ENCODE results near the gene DCAF6.
"Not testable (repeated sequence)": the region's sequence is repeated elsewhere in the genome, so short reads cannot be mapped to it uniquely, and the experiment has no call there.

The DCAF6 gene

DNA sequence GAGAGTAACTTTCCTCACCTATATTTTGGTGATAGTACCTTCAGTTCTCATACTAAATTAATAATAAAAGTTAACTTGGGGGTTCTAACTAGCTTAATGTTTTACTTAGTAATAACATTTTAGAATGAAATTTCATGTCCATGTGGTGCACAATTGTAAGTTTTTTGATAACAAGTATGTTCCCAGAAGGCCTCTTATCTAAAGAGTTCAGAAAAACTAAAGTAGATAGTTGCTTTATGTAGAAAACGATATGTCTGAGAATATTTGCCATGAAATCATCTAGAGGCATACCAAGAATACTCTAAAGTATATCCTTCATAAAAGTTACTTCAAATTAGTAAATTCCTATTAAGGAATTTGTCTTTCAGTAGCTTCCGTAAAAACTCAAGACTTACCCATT is 12.4 kb upstream of the DCAF6 start:
- DNase-seq, result no peak

DNA sequence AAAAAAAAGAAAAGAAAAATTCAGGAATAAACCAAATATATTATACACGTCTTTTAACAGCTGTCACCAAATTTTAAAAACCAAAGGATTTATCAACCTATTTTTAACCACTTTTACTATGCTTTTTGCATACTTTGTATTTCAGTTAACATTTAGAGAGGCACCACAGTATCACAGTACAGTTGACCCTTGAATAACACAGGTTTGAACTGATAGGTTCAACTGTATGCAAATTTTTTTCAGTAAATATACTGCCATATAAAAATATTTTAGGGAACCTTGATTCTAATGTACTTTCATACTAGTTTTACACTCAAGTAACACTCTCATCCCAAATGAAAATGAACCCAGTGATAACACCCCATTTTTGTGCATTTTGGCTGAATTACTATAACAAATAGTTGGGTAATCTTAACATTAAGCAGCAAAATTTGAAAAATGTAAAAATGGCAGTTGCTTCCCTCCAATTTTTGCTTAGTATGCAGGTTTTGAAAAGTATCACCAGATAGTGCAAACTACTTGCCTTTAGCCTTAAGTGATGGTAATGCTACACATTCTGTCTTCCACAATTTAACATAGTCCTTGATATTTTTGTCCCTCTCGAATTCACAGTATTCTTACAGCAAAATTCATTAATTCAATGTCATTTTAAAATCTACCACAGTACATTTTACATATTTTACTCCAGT is 11.8 kb upstream of the DCAF6 start:
- DNase-seq, result no peak

DNA sequence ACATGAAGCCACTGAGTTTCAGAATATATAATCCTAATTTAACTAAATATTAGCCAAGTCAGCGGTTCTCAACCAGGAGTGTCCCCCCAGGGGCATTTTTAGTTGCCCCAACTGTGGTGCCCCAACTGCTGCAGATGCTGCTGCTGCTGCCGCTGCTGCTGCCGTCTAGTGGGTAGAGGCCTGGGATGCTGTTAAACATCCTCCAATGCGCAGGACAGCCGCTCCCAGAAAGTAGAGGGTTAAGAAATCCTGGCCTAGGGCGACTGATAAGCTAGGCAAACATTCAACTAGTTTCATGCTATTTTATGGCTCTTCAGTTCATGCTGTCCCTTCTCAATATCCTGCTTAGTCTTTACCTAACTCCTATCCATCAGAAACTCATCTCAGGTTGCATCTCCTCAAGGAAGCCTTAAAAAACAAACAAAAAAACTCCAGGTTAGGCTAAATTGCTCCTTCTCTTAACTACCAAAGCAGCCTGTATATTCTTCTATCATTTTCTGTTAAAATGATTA is 9.9 kb upstream of the DCAF6 start:
- no peak for DNase-seq

DNA sequence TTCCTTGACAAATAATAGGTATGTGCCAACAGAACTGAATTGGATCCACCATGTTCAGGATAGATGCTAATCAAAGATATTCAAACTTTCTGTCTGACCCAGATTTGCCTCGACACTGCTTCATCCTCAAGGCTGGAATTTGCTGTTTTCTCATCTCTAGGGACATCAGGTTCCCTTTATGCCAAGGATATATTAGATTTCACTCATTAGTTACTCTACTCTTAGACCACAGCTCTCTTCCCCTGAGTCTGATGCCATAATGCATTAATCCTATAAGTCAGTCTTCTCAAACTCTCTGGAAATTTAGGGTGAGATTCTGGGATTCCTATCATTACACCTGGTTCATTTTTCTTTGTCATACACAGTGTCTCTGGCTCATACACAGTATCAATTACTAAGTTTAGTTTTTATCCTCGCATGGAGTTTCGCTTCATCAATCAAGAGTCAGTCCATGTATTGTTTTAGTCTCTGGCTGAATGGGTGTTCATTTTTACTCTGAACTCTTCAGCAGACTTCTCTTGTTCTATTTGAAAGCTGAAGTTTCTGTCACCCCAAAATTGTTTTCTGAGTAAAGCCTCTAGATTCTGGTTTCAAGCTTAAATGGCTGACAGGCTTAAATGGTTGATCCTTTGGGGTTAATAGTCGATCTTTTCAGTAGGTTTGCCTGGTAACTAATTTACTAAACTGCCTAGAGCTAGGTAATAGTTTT is 9.3 kb upstream of the DCAF6 start:
- DNase-seq, result no peak

DNA sequence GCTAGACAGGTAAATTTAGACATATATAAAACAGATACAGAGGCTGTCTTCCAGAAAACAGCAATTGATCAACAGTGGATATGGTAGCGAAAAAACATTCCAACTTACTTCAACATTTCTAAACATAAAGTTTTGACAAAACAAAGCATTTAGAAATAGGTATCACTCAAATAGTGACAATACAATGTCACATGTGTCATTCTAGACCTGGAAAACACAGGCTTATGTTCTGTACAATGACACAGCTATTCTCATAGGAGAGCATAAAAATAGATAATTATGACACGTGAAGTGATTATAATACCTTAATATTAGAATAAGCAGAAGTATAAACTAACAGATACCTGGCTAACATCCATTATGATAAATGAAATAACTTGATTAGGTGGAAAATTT is 8.0 kb upstream of the DCAF6 start:
- DNase-seq, result no peak

DNA sequence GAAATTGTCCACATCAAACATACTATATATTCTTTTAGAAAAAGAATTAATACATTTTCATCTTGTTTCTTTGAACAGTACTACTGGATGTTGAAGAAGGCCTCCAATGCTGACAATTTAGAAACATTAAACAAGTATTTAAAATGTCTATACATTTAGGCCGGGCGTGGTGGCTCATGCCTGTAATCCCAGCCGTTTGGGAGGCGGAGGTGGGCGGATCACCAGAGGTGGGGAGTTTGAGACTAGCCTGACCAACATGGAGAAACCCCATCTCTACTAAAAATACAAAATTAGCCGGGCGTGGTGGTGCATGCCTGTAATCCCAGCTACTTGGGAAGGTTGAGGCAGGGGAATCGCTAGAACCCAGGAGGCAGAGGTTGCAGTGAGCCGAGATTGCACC is 7.6 kb upstream of the DCAF6 start:
- not testable (repeated sequence) for DNase-seq

DNA sequence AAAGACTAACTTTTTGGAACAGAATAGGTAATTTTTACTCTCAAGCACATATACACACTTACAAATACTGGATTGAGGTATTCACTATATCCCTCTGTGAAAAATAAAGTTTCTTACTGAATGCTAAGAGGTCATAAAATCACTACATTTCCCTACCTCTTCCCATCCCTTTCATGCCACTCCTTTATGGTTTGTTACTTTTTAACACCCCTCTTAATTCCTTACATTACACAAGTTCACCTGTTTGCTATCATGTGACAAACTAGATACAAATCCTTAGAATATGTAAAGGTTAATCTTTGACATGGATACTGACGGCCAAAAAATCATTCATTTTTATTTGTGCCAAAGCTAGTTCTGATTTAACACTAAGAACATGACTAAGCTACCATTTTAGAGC is 6.8 kb upstream of the DCAF6 start:
- DNase-seq, result no peak

DNA sequence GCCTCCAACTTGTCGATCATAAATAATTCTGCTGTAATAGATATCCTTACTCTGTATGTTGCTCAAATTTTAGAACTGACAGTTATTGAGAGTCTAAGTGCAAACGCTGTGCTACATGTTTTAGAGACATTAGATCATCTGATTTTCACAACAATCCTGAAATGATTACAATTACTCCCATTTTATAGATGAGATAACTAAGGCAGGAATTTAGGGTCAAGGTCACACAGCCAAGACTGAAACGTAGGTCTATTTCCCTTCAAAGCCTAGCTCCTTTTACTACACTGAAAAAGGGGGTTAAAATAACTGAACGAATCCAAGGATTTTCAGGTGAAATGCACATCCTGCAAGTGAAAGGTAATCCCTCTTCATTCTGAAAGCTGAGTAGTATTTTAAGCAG is 2.7 kb upstream of the DCAF6 start:
- DNase-seq, result no peak

DNA sequence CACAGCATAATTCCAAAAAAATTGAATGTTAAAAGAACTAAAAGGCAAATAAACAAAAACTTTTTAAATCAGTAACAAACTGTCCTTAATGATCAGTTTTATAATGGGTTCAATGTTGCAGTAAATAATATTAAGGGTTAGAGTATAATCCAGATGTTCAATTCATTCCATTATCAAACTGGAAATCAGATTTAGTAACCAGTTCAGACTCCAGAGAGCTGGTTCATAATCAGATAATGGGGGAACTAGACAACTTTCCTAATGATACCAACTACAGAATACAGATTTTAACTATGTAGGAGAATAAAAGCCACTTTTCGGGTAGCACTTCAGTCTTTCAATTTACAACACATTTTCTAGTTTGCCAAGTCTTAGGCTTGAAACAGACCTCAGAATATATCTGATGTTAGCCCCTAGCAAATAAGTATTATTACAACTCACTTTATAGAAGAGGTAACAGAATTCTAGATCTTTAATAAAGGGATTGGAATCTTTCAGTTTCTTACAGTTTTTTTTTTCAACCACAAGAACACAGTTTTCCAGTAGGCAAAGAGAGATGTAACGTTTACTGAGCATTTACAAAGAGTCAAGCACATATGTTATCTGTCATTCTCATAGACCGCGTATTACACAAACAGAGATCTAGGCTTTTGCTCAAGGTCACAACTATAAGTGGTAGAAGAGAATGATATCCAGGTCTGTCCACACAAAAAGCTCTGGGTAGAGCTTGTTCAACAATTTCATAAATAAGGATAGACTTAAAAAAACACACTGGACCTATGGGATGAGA is 1.9 kb upstream of the DCAF6 start:
- no peak for DNase-seq

DNA sequence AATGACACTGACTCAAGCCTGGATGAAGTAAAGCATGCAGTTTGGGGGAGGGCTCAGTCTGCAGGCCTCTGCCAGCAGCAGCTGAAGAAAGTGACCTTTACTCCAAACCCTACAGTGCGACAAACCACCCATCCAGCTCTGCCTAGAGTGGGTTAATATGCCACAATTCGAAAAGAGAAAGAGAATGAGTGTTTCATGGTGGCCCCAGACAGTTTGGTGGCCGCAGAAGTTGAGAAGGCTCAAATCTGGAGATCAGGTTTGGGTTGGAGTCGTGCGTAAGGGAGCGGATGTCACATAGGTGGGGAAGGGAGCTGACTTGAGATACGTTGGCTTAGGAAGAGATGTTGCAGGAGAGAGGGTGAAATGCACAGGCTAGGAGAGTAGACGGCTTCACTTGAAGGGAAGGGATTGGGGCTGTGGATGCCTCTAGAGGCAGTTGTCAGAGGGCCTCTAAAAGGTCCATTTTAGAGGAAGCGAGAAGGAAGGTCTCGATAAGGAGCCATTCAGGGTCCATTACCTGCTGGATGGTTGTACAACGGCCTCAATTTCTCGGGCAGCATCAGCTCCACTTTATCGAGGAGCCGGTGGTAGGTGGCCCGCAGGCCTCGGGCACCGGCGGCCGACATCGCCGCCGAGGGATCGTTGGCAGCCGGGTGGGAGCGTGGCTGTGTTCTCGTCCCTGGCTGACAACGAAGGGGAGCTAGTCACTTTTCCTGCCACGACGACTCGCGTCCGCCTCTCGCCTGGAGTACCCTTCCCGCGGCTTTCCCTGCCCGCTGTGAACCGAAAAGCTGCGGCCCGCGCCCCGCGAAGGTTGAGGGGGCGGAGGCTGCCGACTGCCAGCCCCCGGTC is 1.0 kb upstream of the DCAF6 start:
- DNase-seq, result no peak

DNA sequence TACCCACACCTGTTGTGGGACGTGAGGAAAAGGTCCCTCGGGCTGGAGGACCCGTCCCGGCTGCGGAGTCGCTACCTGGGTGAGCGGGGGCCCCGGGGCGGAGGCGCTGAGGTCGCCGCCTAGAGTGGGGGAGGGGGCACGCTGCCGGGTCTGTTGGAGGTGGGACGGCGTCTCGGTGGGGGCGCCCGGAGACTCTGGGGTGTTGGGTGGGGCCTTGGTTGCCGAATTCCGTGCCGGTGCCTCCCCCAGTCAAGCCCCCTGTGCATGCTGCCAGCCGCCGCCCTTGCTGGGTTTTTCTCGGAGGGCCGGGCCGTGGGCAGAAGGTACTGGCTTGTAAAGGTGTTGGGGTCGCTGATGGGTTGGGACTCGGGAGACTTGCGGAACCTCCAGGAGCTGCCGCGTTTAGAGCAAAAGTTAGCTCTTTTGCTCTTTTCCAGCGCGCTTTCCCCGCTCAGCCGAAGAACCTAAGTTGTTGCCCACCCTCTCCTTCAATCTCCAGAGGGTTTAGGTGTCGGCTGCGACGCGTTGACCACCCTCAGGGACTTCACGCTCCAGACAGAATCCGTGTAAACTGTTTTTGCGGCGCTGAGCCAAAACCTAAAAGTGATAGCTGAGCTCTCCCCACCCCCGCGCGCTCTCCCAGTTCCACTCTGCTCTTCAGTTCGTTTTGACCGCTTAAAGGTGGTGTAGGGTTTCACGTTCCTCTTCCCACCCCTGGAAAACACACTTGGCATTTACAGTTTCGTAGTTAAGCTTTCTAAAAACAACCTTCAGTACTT is 636 bp downstream of the DCAF6 start, which contains the start of gene MPC2:
Gene MPC2 (minus strand): TSS at position 143 of the 779 bp plus-strand sequence. CDS start 1,231 bp downstream, outside the sequence.
- DNase-seq, result peak; percentile 58

DNA sequence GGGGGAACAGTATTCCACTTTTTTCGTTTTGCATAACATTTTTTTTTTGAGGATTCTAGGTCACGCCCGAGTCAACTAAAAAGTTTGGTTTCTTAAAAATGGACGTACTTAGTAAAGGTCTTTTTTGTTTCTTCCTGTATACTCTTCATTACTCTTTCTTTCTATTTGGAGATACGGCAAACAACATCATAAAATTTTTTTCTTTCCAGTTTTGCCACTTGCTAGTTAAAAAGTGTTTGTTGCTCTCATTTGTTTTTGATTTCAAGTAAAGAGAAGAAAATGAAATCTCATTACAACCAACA is 1.2 kb downstream of the DCAF6 start:
- no peak for DNase-seq

DNA sequence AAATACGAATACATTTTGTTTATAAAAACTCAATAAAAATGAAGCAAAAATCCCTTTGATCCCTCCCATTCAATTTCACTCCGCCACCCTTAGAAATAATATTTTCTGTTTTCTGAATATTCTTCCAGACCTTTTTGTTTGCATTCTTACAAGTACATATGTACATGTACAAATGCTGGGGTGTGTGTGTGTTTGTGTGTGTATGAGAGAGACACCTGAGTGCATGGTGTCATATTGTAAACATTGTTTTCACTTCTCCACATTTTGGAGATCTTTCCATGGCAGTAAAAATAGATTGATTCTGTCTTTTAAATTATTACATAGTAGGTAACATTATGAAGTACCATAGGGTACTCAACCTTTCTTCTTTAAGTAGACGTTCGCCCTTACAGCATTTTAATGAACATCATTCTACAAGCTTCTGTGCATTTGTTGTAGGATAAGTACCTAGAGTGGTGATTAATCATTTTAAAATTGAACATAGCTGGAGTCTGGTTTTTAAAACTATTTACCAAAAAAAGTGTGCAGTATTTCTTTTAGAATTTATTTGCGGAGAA is 1.7 kb downstream of the DCAF6 start:
- DNase-seq, result no peak

DNA sequence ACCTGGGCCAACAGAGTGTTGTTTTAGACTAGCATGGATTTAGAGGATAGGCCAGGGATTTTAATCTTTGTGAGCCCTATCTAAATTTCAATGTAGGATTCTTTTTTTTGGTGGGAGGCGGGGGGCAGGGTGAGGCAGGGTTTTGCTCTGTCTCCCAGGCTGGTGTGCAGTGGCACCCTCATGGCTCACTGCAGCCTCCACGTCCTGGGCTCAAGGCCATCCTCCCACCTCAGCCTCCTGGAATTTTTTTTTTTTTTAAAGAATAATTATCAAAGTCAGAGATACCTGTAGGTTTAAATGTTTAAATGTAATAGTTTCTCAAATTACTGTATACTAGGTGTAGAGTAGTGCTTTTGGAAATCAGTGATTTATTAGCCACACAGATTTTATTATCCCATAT is 3.8 kb downstream of the DCAF6 start:
- no peak for DNase-seq

DNA sequence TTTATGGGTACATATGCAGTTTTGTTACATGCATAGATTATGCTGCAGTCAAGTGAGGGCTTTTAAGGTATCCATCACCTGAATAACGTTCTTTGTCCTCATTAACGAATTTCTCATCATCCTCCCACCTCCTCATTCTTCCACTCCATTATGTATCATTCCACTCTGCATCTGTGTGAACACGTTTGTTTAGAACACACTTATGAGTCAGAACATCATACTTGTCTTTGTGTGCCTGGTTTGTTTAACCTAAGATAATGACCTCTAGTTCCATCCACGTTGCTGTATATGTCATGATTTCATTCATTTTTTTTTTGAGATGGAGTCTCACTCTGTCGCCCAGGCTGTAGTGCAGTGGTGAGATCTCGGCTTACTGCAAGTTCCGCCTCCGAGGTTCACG is 7.1 kb downstream of the DCAF6 start:
- no peak for DNase-seq

DNA sequence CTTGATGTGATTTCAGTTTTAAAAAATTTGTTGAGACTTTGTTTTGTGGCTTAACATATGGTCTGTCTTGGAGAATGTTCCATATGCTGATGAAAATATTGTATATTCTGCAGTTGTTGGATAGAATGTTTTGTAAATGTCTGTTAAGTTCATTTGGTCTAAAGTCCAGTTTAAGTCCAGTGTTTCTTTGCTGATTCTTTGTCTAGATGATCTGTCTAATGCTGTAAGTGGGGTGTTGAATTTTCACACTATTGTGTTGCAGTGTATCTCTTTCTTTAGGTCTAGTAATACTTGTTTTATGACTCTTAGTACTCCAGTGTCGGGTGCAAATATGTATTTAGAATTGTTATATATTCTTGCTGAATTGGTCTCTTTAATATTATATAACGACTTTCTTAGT is 11.2 kb downstream of the DCAF6 start:
- no peak for DNase-seq

DNA sequence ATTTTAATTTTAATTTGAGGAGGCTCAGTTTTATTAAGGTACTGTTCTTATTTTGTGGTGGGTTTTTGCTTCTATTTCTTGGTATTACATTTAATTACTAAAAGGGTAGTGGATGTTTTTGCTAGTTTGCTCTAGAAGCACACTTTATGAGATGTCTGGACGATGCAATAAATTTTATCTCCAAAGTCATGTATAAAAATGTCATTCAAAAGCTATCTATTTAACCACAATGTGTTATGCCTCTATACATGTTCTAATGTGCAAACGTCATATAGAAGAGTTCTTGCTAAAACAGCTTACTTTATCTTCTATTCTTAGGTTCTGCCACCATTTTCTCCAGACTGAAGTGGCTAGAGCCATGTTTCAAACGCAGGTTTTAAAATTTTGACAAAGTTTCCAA is 13.3 kb downstream of the DCAF6 start:
- DNase-seq, result no peak

DNA sequence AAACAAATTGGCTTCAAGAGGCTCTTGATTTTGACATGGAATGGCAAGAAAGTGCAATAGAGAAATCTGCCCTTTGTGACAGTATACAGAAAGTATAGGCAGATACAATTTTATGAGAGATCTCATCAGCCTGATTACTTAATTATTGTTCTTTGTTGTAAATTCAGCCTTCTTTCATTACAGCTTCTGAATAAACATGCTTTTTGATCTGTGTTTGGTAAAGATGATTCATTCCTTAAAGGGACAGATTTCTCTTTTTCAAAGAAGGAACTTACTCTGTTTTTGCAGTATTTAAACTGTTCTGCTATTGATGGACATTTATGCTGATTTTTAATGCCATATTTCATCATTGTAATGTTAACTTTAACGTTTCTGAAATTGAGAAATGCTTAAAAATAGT is 14.1 kb downstream of the DCAF6 start:
- no peak for DNase-seq

DNA sequence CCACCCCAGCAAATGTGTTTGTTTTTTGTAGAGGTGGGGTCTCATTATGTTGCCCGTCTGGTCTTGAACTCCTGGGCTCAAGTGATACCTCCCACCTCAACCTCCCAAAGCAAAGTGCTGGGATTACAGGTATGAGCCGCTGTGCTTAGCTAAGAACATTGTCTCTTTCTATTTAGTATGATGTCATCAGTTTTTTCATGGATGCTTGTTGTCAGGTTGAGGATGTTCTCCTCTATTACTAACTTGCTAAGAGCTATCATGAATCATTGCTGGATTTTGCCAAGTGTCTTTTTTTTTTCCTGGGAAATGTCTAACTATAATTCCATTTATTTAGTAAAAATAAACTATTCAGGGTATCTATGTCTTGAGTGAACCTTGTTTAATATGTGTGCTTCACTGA is 19.4 kb downstream of the DCAF6 start:
- no peak for DNase-seq

DNA sequence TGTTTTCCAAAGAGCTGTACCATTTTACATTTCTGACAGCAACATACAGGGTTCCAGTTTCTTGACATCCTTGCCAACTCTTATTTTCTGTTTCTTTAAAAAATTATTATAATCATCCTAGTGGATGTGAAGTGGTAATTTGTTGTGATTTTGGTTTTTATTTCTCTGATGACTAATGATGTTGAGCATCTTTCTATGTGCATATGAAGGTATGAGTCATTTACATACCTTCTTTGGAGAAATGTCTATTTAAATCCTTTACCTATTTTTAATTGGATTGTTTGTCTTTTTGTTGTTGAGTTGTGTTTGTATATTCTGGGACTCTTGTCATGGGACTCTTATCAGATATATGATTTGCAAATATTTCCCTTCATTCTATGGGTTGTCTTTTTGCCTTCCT is 21.2 kb downstream of the DCAF6 start:
- no peak for DNase-seq

DNA sequence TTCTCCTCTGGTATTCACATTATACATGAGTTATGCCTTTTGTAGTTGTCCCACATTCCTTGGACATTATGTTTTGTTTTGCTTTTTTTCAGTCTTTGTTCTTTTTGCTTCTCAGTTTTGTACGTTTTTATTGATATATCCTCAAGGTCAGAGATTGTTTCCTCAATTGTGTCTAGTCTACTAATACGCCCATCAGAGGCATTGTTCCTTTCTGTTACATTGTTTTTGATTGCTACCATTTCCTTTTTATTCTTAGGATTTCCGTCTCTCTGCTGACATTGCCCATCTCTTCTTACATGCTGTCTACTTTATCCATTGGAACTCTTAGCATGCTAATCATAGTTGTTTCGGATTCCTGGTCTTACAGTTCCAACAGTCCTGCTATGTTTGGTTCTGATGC is 28.2 kb downstream of the DCAF6 start:
- DNase-seq, result no peak

DNA sequence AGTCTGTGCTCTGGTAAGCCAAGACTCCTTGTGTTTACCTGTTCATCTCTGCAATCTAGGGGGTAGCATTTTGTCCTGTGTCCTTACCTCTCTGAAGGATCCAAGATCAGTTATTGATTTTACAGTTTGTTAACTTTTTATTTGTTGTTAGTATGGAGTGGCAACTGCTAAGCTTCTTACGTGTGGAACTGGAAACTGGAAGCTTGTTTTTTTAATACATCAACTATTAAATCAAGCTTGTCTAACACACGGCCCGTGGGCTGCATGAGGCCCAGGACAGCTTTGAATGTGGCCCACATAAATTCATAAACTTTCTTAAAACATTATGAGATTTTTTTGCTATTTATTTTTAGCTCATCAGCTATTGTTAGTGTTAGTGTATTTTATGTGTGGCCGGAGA is 29.6 kb downstream of the DCAF6 start:
- DNase-seq, result no peak

Data from KG1 (cell line).